ENCODE measurements around the gene KANK3.
"Not testable (repeated sequence)": the region's sequence is repeated elsewhere in the genome, so short reads cannot be mapped to it uniquely, and the experiment has no call there.

DNA sequence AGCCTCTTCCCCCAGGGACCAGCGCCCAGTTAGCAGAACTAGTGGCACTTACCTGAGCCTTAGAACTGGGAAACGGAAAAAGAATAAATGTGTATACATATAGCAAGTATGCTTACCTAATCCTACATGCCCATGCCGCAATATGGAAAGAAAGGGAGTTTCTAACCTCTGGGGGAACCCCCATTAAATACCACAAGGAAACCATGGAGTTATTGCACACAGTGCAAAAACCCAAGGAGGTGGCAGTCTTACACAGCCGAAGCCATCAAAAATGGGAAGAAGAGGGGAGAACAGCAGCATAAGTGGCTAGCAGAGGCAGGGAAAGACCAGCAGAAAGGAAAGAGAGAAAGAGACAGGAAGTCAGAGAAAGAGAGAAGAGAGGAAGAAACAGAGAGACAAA lies 41.5 kb upstream of the KANK3 start:
- TF ChIP-seq, protein P1, sequence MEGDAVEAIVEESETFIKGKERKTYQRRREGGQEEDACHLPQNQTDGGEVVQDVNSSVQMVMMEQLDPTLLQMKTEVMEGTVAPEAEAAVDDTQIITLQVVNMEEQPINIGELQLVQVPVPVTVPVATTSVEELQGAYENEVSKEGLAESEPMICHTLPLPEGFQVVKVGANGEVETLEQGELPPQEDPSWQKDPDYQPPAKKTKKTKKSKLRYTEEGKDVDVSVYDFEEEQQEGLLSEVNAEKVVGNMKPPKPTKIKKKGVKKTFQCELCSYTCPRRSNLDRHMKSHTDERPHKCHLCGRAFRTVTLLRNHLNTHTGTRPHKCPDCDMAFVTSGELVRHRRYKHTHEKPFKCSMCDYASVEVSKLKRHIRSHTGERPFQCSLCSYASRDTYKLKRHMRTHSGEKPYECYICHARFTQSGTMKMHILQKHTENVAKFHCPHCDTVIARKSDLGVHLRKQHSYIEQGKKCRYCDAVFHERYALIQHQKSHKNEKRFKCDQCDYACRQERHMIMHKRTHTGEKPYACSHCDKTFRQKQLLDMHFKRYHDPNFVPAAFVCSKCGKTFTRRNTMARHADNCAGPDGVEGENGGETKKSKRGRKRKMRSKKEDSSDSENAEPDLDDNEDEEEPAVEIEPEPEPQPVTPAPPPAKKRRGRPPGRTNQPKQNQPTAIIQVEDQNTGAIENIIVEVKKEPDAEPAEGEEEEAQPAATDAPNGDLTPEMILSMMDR (IDR thresholded peaks at IDR 0.05; ENCODE audit: insufficient read depth, low read depth, low read length): not testable (repeated sequence)
- TF ChIP-seq EZH2 (IDR thresholded peaks at IDR 0.05; ENCODE audit: insufficient read depth, low read length): not testable (repeated sequence)
